GM18868 (cell line): ENCODE data around the gene EGFL8.
"Not testable (repeated sequence)": the region's sequence is repeated elsewhere in the genome, so short reads cannot be mapped to it uniquely, and the experiment has no call there.

Source experiments
- ATAC-seq: cut with Tn5 transposase; IDR thresholded peaks from one replicate; pipeline ENCODE4 v1.9.1; 2021; ENCODE audit warnings: mild to moderate bottlenecking, moderate library complexity; ENCODE audit not compliant: unreplicated experiment

EGFL8 gene

DNA sequence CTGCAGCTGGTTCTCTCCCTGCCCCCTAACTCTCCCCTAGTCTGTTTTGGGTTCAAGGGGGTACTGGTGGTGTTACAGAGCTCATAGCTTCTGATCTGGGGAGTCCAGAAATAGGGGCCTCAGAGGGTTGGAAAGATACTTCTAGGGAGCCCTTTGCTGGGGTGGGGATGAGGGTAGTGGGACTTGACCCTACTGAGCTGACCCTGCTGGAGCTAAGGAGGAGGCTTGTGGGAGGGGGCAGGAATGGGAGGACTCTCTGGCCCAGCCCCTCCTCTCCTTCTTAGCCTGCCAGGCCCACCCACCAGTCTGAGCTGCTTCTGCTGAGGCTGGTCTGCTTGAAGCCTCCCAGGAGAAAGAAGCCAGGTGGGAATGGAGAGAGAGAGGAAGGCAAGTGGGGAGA lies at the start of gene EGFL8:
TSS of gene EGFL8 (plus strand) at position 301 of the 400 bp plus-strand sequence. CDS start 1,571 bp downstream, outside the sequence.
- no peak for ATAC-seq

DNA sequence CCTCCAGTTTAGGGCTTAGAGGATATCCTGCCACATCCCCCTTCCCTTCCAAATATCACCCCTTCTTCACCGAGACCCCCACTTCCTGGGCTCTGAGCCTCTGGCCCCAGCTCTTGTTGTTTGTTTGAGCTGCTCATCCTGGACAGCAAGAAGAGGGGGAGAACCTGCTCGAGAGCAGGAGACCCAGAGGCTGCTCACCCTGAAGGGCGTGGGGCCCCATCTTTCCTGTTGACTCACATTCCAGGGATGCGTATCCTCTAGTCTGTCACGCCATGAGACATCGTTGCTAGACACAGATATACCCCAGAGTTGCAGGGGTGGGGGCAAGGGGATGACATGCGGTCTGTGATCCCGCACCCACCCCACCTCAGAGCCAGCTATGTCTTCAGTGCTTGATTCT lies 49.6 kb upstream of the EGFL8 start:
- no peak for ATAC-seq

DNA sequence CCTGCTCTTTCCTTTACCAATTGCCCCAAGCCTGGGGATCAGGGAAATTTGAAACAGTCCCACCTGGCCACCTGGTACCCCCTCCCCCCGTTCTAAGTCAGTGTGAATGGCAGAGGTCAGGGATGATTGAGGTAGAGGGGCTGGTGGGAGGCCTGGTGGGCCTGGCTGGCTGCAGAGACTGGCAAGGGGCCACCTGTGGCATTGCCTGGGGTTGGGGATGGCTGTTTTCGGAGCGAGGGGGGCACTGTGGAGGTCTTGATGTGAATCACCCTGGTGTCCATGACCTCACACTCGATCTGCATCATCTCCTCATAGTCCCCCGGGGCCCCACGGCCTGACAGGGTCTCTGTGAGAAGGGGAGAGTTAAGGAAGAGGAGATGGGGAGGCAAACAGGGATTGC lies 48.8 kb upstream of the EGFL8 start:
- no peak for ATAC-seq

DNA sequence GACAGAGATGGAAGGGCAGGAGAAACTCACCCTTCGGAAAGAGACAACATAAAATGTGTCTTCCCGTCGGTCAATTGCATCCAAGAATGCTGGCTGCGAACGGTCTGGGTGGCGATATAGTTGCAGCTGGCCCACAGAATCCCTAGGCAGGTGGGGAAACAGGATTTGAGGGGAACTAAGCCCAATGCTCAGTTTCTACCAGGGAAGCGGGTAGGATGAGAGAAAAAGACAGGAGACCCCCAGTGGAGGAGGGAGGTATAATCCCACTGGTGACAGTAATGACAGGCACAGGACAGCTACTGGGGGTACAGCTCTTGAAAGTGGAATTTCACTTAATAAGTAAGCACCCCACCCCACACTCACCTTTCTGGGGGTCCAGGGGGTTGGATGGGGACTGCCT lies 47.7 kb upstream of the EGFL8 start:
- no peak for ATAC-seq

DNA sequence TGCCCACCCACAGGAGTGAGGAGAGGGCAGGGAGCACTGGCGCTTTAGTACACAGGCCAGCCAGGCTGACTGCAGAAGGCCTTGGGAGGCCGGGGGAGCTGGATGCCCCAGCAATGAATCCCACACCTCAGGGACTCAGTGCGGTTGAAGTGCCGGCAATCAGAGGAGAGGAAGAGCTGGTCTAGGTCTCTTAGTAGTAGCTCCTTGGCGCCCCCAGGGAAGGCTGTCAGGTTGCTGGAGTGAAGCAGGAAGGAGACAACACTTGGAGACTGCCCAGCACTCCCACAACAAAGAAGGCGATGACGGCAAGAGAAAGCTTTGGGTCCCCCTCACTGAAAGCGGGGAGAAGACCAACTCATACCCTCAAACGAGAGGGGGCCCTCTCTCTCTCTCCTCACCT lies 46.9 kb upstream of the EGFL8 start:
- ATAC-seq = no peak

DNA sequence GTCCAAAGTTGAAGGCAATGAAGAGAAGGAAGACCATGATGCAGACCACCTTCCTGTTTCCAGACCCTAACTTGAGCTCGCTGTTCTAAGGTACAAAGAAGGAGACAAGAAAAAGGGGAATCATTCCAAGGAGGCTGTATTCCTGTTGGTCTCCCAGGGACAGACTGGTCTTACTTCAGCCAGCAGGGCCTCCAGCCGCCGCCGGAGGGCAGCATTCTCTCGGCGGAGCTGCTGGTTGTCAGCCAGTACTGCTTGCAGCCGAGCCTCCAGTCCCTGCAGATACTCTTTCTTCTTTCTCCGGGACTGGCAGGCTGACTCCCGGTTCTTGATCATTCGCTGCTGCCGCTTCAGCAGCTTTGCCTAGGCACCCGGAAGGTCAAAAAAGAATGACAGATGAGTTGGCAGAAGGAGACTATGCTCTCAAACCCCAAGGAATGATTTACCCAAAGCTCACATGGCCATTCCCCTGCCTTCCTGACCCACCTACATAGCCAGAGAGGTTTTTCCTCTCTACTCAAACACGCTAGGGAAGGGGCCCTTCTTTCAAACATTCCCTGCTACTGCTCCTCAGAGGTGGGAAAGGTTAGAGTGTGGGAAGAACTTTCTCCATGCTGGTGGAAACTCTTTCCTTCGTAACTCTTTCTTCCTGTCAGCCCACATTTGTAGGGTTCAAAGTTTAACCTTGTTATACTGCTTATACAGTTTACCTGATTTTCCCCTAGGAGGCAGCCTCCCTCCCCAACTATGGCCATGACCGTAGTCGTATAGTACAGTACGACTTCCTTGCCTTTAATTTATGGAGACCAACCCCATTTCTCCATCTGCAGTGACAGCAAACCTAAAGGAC lies 45.4 kb upstream of the EGFL8 start:
- no peak for ATAC-seq

DNA sequence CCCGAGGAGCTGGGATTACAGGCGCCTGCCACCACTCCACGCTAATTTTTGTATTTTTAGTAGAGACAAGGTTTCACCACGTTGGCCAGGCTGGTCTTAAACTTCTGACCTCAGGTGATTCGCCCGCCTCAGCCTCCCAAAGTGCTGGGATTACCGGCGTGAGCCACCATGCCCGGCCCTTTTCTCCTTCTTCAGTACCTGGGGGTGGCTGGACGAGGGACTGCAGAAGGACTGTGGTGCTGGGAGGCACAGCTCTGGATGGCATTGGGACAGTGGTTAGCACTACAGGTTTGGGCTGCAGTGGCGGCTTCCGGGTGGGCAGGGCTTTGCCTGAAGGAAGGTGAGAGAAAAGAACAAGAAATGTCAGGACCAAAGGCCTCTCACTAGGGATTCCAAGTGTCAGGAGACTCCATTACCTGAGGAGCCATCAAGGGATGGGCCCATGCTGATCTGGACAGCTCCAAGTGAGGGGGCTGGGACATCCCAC lies 43.8 kb upstream of the EGFL8 start:
- ATAC-seq = no peak

DNA sequence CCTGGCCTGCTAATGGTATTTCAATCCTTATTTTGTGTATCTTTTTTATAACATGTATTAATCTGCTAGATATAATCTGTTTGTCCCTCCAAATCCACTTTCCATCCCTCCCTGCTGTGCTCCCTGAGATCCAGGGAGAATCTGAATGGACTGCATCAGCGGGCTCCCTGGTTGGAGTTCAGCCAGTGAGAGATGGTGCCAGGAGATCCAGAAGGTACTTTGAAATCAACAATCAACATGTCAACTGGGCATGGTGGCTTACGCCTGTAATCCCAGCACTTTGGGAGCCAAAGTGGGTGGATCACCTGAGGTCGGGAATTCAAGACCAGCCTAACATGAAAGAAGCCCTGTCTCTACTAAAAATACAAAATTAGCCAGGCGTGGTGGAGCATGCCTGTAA lies 40.7 kb upstream of the EGFL8 start:
- no peak for ATAC-seq

DNA sequence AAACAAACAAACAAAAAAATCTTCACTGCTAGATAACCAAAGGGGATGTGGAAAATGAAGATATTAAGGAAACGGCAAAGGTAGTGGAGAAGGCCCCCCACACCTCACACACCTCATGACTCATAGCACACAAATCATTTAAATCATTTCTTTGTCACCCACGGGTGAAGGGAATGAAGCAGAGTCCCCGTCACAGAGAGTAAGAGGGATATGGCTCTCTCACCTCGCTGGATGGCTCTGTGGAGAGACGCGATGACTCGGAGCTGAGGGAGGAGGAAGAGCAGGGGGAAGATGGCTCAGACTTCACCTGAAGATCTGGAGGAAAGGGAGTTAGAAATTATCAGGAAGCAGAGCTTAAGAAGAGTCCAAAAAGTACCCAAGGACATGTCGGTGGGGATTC lies 37.5 kb upstream of the EGFL8 start:
- no peak for ATAC-seq

DNA sequence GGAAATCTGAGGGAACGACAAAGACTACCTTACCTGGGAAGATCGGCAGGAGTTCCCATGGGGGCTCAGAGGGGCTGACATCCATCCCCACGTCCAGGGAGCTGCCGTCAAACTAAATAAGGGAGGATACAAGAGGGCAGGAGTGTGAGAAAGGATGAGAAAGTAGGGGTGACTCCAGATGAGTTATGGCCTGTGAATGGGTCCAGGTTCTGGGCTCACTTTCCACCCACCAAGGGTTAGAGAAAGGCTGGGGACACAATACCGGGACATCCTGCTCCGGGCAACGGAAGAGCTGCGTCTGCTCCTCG lies 37.0 kb upstream of the EGFL8 start:
- ATAC-seq = no peak

DNA sequence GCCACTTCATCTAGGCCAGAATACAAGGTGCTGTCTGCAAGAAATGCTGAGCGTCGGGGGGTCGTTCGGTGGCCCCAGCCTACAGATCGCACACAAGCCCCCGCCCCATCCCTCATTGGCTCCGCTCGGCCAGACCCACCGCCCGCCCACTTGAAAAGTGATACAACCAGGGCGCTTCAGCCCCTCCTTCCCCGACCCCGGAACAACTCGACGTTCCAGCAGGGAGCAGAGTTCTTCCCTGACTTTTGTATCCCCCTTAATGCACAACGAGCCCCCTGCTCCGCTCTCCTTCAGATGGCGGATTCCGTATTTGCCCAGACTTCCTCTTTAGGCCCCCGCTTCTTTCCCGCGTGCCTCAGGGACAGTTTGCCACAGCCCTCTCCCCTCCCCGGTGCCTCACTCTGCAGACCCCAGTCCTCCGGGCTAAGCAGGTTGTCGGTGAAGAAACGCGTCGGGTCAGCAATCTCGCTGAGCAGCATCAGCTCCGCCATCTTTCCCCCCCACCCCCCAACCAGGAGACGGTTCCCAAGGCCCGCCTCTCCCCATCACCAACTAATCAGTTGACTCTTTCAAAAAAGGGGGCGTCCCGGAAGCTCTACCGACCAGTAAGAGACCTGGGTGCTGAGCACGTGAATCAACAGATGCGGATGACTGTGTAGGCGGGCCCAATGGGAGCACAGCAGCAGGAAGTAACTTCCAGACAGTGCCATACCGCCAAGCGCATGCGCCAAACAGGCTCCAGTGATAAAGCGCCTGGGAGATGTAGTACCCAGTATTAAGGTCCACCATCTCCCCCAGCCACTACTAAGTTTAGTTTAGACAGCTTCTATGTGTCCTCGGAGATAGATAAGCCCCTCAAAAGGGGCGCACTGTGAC lies 36.4 kb upstream of the EGFL8 start, which contains the start of gene ATF6B:
TSS of gene ATF6B (minus strand) at position 530 of the 876 bp plus-strand sequence. CDS start at position 491, 39 bp downstream.
- ATAC-seq = peak; percentile 86

DNA sequence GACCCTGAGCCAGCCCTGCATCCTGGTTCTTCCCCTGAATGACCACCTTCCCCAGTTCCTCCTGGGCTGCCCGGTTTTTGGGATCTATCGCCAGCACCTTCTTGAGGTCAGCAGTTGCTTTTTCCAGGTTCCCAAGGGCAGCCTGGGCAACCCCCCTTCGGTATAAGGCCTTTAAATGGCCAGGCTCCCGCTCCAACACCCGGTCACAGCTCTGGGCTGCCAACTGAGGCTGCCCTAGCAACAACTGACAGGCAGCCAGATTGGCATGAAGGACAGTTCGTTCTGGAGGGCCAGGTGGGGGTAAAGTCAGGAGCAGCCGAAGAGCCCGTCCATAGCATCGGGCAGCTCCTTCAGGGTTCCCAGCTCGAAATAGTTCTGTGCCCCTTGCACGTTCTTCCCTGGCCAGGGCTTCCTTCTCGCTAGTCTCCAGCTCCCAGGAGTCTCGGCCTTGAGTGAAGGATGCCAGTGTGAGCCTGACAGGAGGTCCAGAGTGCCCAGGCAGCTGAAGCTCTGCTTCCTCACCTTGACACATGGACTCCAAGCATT lies 35.6 kb upstream of the EGFL8 start:
- ATAC-seq = no peak

DNA sequence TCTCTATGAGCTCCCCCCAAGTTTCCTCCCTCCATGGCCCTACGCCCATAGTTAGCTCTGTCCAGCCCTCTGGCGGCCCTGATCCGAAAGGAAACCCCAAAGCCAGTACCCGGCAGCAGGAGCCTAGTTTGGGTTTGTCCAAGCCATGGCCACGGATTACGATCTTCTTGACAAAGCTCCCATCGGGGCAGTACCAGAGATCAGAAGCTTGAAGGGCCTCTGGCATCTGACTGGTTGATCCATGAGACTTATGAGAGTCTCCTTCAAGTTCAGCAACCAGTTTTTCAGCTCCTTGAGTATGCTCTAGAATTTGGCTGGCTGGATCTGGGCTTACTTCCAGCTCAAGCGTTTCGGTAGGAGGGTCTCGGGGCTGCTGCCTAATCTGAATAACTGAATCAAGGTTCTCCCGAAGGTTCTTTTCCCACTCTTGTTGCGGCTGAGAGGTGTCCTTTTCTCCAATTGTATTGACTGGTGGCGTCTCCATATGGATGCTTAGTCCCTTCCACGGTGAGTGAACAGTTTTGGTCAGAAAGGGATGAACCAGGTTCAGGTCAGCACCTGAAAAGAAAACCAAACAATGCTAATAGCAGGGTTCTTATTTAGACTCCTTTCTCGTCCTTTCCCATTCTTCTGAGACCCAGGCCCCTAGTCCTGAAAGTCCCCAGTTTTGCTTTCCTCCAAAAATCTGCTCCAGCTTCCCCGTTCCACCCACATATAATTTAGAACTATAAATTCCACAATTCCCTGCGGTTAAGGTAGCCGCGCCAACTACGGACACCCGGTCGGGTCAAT lies 34.9 kb upstream of the EGFL8 start:
- ATAC-seq = no peak

DNA sequence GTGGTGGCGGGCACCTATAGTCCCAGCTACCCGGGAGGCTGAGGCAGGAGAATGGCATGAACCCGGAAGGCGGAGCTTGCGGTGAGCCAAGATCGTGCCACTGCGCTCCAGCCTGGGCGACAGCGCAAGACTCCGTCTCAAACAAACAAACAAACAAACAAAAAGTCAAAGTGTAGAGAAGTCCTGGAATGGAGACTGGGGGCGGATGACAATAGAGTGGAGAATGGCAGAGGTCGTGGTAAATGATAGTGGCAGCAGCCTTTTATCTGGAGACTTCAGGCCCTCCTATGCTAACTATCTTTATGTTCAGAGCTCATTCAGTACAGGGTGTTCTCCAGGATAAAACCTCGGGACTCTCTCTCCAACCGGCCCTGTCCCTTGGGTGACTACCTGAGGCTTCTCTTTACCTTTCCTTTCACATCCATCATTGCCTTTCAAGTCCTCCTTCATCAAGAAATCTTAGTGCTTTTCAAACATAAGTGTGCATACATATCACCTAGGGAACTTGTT lies 32.9 kb upstream of the EGFL8 start:
- ATAC-seq = no peak

DNA sequence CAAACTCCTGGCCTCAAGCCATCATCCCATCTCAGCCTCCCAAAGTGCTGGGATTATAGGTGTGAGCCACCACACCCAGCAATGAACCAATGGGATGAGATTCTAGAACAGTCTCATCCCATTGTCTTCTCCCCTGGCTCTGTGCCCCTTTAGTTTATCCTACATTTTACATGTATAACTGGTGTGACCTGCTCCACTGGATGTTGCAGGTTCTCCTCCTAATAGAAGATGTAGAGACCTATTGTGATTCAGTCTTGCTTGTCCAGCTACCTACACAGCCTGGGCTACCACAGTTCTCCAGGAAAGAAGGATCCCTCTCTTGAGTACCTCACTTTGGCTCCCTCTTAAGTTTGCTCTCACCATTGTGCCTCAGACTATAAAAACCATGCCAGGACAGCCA lies 32.3 kb upstream of the EGFL8 start:
- no peak for ATAC-seq

DNA sequence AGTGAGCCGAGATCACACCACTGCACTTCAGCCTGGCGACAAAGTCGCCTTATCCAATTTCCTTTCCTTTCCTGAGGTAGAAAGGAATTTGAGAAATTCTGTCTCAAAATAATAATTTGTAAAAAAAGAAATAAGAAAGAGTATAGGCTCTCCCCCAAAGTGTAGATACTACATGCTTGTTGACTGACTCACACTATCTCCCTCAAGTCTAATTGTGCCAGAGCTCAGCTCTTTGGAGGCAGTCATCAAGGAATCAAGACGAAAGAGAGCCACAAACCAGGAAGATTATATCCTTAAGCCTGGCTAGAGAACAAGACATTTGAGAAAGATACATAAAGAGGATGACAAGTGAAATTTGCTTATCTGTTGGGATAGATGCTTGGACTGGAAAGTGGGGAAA lies 30.6 kb upstream of the EGFL8 start:
- ATAC-seq = no peak

DNA sequence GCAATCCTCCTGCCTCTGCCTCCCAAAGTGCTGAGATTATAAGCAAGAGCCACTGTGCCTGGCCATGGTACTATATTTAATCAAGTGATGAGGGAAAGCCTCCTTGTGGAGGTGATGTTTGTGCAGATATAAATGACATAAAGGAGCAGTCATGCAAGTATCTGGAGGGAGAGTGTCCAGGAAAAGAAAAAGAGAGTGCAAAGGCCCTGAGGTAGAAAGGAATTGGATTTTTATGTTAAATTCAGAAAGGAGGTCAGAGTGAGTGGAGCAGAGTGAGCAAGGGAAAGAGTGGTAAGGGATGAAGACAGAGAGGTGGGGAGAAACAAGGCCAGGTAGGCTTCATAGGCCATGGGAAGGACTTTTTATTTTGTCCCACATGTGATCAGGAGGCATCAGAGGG lies 26.9 kb upstream of the EGFL8 start:
- ATAC-seq = no peak

DNA sequence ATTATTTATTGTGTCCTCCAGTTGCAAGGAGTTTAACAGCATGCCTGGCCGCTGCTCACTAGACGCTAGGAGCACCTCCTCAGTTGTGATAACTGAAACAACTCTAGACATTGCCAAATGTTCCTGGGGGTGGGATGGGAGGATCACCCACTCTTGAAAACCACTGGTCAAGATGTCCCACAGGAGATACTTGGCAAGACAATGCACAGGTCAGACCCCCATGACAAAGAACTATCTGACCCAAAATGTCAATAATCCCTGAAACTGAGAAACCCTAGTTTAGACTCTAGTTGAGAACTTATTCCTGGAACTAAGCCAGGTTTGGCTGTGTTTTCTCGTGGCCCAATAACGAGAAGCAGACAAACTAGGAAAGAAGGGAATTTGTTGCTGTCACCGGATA lies 24.8 kb upstream of the EGFL8 start:
- no peak for ATAC-seq

DNA sequence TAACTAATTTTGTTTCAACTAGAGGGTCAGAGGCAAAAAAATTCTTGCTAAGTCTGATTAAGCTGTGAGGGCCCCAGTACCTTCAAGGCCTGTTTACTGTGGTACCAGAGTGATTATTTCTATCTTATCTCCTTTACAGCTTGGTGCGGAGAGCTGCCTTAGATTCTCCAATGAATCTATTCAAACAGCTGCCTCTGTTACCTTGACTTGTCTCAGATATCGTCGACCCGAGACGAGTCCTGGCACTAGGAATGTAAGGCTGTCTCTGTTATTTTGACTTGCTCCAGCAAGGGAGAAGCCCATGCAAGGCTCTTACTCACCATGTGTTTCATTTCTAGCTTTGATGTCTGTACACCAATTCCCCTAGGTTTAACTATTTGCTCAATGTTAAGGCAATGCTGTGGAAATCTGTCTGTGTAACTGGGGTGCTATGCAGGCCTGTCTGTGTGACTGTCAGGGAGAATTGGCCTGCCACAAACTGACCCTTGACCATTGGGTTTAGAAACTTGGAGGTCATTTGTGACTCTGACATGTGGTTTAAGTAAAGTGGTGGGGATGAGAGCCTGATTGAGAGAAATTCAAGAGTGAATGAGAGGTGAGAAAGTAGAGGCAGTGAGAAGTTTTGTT lies 23.9 kb upstream of the EGFL8 start:
- ATAC-seq = no peak

DNA sequence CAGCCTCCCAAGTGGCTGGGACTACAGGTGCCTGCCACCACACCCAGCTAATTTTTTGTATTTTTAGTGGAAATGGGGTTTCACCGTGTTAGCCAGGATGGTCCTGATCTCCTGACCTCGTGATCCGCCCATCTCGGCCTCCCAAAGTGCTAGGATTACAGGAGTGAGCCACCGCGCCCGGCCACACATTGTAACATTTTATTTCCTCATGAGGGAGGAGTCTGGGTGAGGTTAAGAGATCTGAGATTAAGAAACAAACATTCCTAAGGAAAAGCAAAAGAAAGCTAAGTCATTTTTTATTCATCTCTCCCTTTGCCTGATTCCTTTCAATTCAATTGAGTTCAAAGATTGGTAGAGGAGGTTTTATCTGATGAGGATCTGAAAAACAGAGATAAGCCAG lies 20.2 kb upstream of the EGFL8 start:
- ATAC-seq = not testable (repeated sequence)
